ENCODE measurements around the gene BCAS1. TPM values are rescaled to one million over a fixed set of nuclear protein-coding genes. Genes with fewer than 3 reads are reported as not detected.

BCAS1 gene, protein sequence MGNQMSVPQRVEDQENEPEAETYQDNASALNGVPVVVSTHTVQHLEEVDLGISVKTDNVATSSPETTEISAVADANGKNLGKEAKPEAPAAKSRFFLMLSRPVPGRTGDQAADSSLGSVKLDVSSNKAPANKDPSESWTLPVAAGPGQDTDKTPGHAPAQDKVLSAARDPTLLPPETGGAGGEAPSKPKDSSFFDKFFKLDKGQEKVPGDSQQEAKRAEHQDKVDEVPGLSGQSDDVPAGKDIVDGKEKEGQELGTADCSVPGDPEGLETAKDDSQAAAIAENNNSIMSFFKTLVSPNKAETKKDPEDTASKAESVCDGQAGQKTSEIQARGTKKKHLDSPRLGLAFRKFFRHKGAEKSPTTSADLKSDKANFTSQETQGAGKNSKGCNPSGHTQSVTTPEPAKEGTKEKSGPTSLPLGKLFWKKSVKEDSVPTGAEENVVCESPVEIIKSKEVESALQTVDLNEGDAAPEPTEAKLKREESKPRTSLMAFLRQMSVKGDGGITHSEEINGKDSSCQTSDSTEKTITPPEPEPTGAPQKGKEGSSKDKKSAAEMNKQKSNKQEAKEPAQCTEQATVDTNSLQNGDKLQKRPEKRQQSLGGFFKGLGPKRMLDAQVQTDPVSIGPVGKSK
- total RNA-seq (4.8 TPM), polyA plus RNA-seq (ENCODE audit: insufficient read depth, low read depth, low replicate concordance) (1.1 TPM)
- long read RNA-seq, donor 1, result 0 reads
- long read RNA-seq, donor 2, result 0 reads
- long read RNA-seq, donor 3, partial matches to known transcripts, result 0 of 1 reads
- long read RNA-seq, donor 3, other reads (novel, unspliced or antisense), result 0 of 1 reads
- long read RNA-seq, donor 4, result 0 reads
- long read RNA-seq, donor 5, result 0 reads
- long read RNA-seq, donor 6, partial matches to known transcripts, result 0 of 2 reads
- long read RNA-seq, donor 6, other reads (novel, unspliced or antisense), result 0 of 2 reads
- long read RNA-seq, donor 7, partial matches to known transcripts, result 1 of 7 reads
- long read RNA-seq, donor 7, other reads (novel, unspliced or antisense), result 3 of 7 reads
- long read RNA-seq, donor 8, result 0 reads
- long read RNA-seq, donor 9, result 0 reads
- long read RNA-seq, donor 10, result 0 reads

DNA sequence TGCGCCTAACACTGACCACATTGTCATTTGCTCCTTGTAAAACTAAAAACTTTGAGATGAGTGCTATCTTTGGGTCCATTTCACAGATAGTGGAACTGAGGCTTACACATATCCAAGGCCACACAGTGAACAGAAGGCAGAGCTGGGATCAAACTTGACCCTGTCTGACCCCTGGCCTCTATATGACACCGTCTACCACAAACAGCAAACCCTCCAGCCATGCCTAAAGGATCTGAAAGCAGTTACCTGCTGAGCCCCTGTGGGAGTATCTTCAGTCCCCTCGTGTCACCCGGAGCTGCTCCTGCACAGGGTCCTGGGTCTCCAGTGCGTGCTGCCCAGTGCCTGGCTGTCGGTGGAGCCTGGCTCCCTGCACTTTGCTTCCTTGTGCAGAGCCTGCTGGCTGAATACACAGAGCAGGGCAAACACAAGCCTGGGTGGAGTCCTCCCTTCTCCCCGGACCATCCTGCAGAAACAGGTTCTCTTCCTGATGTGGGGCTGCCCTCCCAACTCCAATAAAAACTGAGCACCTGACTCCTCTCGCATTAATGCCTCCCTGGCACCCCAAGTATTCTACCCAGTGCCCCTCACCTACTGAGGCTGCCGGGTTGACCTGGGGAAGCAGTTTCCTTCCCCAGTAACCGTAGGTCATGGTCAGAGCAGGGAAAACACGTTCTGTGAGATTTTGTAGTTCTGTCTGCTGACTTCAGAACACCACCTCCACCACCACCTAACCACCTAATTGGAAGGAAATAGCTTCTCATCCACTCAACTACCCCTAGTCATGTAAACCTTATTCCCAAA lies at the start of gene BCAS1:
Gene BCAS1 (minus strand): TSS at position 408 of the 801 bp plus-strand sequence. CDS start 11,876 bp downstream, outside the sequence.
- no peak within 1 kb of the TSS for H3K4me3 ChIP-seq (ENCODE audit: low read length in 3 of 3)
- no peak within 1 kb of the TSS for H3K9ac ChIP-seq (ENCODE audit: low read length in 3 of 3)

DNA sequence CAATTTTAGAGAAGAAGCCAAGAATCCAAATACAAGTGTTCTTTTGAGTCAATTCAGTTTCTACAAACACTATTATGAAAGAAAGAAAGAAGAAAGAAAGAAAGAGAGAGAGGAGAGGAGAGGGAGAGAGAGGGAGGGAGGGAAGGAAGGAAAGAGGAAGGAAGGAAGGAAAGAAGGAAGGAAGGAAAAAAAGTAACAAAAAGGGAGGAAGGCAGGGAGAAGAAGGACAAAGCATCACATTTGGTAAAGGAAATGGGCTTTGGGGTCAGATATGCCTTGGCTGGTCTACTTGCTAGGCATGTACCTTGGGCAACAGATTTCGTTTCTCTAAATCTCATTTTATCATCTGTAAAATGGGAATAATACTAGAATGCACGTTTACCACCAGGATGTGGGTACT lies 49.4 kb upstream of the BCAS1 start:
- Histone ChIP-seq H3K4me1 (ENCODE audit: control insufficient read depth in 2 of 3, insufficient read depth in 2 of 3, low read depth in 1 of 3, low read length in 3 of 3) (peaks cover 0 to 38% (median 9%) of the 10 kb centered on the region in 3 donors), H3K27ac (ENCODE audit: low read depth in 2 of 2, low read length in 2 of 2) (no peak overlapping the region), H3K27me3 (ENCODE audit: control insufficient read depth, insufficient read depth, low read length) (no peaks in the 10 kb centered on the region), H3K9ac (ENCODE audit: low read length in 3 of 3) (no peak overlapping the region), H3K36me3 (ENCODE audit: control insufficient read depth in 2 of 3, insufficient read depth in 3 of 3, low read length in 3 of 3) (no peaks in the 10 kb centered on the region), H3K9me3 (ENCODE audit: control insufficient read depth in 2 of 3, insufficient read depth in 1 of 3, low read length in 3 of 3) (no peaks in the 10 kb centered on the region), H3K4me3 (ENCODE audit: low read length in 3 of 3) (no peak overlapping the region)
- no peak for DNase-seq
- FAIRE-seq, result no peak
- intact Hi-C loops (cut with DNase I), result no loop called here
- TF ChIP-seq, protein P1, sequence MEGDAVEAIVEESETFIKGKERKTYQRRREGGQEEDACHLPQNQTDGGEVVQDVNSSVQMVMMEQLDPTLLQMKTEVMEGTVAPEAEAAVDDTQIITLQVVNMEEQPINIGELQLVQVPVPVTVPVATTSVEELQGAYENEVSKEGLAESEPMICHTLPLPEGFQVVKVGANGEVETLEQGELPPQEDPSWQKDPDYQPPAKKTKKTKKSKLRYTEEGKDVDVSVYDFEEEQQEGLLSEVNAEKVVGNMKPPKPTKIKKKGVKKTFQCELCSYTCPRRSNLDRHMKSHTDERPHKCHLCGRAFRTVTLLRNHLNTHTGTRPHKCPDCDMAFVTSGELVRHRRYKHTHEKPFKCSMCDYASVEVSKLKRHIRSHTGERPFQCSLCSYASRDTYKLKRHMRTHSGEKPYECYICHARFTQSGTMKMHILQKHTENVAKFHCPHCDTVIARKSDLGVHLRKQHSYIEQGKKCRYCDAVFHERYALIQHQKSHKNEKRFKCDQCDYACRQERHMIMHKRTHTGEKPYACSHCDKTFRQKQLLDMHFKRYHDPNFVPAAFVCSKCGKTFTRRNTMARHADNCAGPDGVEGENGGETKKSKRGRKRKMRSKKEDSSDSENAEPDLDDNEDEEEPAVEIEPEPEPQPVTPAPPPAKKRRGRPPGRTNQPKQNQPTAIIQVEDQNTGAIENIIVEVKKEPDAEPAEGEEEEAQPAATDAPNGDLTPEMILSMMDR (IDR thresholded peaks at IDR 0.05; ENCODE audit: borderline replicate concordance, extremely low read depth, insufficient read depth), result no peak

More for the DNA sequence above, at the start of gene BCAS1:
- no peak for FAIRE-seq
- Histone ChIP-seq H3K4me1 (ENCODE audit: control insufficient read depth in 2 of 3, insufficient read depth in 2 of 3, low read depth in 1 of 3, low read length in 3 of 3) (peaks cover 2 to 4% (median 3%) of the 10 kb centered on the region in 3 donors), H3K27me3 (ENCODE audit: control insufficient read depth, insufficient read depth, low read length) (no peaks in the 10 kb centered on the region), H3K36me3 (ENCODE audit: control insufficient read depth in 2 of 3, insufficient read depth in 3 of 3, low read length in 3 of 3) (no peaks in the 10 kb centered on the region), H3K27ac (ENCODE audit: low read depth in 2 of 2, low read length in 2 of 2) (no peak within 1 kb of the TSS), H3K9me3 (ENCODE audit: control insufficient read depth in 2 of 3, insufficient read depth in 1 of 3, low read length in 3 of 3) (no peaks in the 10 kb centered on the region)
- intact Hi-C loops (cut with DNase I), result no loop called here
- DNase-seq, result peak in 1 of 5 donors; percentile 27
- TF ChIP-seq, protein P1 (IDR thresholded peaks at IDR 0.05; ENCODE audit: borderline replicate concordance, extremely low read depth, insufficient read depth), result no peak

DNA sequence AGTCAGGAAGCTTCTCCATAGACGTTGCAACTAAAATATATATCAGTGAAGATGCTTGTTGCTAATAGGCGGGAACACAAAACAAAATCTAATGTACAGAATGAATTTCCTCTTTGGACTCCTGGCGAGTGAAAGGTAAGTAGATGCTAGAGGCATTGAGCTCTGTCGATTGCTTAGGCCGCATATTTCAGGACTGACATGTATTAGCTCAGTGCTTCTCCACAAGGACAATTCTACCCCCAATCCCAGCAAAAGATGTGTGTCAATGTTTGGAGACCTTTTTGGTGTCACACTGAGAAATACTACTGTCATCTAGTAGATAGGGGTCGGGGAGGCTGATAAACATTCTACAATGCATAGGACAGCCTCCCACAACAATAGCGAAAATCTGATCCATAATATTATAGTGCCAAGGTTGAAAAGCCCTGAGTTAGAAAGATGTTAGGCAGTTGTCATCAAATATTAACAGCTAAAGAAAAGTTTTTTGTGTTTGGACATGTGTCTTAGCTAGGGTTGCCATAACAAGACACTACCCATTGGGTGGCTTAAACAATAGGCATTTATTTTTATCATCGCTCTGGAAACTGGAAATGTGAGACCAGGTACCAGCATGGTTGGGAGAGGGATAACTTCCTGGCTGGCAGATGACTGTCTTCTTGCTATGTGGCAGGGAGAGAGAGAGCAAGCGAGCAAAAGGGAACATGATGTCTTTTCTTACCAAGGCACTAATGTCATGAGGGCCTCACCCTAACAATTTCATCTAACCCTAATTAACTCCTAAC lies 48.0 kb upstream of the BCAS1 start:
- H3K27me3 ChIP-seq (ENCODE audit: control insufficient read depth, insufficient read depth, low read length), result no peaks in the 10 kb centered on the region
- H3K9me3 ChIP-seq (ENCODE audit: control insufficient read depth in 2 of 3, insufficient read depth in 1 of 3, low read length in 3 of 3), result no peaks in the 10 kb centered on the region
- H3K9ac ChIP-seq (ENCODE audit: low read length in 3 of 3), result no peak overlapping the region
- intact Hi-C loops (cut with DNase I), result no loop called here
- no peak overlapping the region for H3K27ac ChIP-seq (ENCODE audit: low read depth in 2 of 2, low read length in 2 of 2)
- DNase-seq, result no peak
- H3K36me3 ChIP-seq (ENCODE audit: control insufficient read depth in 2 of 3, insufficient read depth in 3 of 3, low read length in 3 of 3), result no peaks in the 10 kb centered on the region
- TF ChIP-seq, protein P1 (IDR thresholded peaks at IDR 0.05; ENCODE audit: borderline replicate concordance, extremely low read depth, insufficient read depth), result no peak
- FAIRE-seq, result no peak
- H3K4me3 ChIP-seq (ENCODE audit: low read length in 3 of 3), result no peak overlapping the region
- H3K4me1 ChIP-seq (ENCODE audit: control insufficient read depth in 2 of 3, insufficient read depth in 2 of 3, low read depth in 1 of 3, low read length in 3 of 3), result peaks cover 0 to 29% (median 5%) of the 10 kb centered on the region in 3 donors
